ENCODE data around the gene PPM1E.

GRCh38 chr17:58809564-58809936 lies 53.9 kb downstream of the PPM1E start:
- TF ChIP-seq CTCF (IDR thresholded peaks at IDR 0.05) (no peak), POLR2AphosphoS5 (IDR thresholded peaks at IDR 0.05) (no peak)

Measured in esophagus muscularis mucosa (tissue), 3 donors.